ENCODE measurements around the gene THOC5.
"Not testable (repeated sequence)": the region's sequence is repeated elsewhere in the genome, so short reads cannot be mapped to it uniquely, and the experiment has no call there.

THOC5 gene

DNA sequence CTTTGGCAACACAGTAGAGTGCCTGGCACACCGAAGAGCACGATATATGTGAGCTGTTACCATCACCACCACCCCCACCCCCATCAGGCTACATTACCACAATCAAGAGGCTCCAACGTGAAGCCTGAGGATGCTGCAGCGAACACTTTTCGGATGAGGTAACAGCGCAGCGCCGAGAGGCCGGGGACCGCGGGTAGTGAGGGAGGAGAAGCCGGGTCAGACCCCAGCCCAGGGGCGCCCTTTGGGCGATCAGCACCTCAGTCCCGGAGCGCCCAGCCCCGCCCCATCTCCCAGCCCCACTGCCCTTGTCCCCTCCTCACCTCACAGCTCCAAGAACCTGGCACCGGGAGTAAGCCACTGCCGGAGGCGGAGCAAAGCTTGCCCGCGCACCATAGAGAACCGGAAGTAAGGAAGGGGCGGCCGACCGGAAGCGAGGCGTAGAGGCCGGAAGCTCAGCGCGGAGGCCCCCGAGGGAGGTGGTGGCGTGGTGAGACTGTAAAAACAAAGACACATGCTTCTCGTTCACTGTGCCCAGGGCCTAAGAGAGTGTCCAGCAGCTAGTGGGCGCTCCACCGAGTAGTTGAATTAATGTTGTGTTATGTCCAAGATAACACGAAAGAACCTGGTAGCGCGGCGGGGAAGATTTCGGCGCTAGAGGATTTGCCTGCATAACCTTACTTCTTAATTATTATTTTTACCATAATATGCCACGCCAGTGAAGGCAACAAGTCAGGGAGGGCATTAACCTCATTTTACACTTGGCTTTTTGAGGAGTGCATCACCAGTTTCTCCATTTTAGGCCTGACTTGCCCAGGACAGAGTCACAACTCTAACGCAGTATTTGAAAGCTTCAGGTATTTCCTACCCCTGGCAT is at the start of gene THOC5:
Gene THOC5, minus strand, starts transcription at position 407 of the 874 bp plus-strand sequence. CDS start 4,610 bp downstream, outside the sequence.
- peak; percentile 86 for DNase-seq

DNA sequence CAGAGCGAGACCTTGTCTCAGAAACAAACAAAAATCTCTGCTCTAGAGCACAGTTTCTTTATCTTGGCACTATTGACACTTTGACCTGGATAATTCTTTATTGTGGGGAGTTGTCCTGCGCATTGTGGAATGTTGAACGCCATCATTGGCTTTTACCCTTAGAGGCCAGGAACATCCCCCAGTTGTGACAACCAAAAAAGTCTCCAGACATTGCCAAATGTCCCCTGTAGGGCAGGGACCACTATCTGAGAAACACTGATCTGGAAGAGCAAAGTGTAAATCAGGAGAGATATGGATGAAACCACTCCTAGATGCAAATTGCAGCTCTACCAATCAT is 45.1 kb upstream of the THOC5 start:
- DNase-seq, result no peak

DNA sequence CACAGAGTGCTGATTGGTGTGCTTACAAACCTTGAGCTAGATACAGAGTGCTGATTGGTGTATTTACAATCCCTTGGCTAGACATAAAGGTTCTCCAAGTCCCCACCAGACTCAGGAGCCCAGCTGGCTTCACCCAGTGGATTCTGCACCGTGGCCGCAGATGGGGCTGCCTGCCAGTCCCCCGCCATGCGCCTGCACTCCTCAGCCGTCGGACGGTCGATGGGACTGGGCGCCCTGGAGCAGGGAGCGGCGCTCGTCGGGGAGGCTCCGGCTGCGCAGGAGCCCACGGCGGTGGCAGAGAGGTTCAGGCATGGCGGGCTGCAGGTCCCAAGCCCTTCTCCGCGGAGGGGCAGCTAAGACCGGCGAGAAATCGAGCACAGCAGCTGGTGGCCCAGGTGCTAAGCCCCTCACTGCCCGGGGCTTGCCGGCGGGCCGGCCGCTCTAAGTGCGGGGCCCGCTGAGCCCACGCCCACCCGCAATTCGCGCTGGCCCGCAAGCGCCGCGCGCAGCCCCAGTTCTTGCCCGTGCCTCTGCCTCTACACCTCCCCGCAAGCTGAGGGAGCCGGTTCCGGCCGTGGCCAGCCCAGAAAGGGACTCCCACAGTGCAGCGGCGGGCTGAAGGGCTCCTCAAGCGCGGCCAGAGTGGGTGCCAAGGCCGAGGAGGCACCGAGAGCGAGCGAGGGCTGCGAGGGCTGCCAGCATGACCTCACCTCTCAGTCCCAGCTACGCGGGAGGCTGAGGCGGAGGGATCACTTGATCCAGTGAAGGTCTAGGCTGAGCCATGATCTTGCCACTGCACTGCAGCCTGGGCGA is 44.5 kb upstream of the THOC5 start:
- not testable (repeated sequence) for DNase-seq

DNA sequence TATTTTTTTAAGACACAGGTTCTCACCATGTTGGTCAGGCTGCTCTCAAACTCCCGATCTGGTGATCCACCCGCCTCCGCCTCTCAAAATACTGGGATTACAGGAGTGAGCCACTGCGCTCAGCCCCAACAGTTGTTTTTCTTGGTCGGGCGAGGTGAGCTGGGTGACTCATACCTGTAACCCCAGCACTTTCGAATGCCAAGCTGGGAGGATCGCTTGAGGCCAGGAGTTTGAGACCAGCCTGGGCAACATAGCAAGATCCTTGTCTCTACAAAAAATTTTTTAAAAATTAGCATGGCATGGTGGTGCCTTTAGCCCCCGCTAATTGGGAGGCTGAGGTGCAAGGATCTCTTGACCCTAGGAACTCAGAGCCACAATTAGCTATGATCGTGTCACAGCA is 42.9 kb upstream of the THOC5 start:
- DNase-seq, result no peak

DNA sequence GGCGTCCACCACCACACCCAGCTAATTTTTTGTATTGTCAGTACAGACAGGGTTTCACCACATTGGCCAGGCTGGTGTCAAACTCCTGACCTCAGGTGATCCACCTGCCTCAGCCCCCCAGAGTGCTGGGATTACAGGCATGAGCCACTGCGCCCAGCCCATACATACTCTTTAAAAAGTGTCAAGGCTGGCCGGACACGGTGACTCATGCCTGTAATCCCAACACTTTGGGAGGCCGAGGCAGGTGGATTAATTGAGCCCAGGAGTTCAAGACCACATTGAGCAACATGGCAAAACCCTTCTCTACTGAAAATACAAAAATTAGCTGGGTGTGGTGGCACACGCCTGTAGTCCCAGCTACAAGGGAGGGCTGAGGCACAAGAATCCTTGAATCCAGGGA is 40.9 kb upstream of the THOC5 start:
- not testable (repeated sequence) for DNase-seq

DNA sequence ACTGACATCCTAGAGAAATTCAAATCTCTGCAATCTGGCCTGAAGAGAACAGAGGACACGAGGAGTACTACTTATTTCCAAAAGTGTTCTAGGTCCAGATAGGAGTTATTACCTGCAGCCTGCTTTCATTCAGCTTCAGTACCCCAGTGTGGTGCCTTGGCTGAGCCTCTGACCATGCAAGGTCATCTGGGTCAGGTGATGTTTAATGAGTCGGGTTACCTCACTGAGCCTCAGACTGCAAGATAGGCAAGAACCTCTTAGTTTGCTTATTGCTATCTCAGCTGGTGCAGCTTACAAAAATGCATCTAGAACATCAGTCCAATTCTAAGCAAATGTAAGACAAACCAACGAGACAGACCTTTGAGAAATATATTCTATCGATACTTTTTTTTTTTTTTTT is 40.4 kb upstream of the THOC5 start:
- no peak for DNase-seq

DNA sequence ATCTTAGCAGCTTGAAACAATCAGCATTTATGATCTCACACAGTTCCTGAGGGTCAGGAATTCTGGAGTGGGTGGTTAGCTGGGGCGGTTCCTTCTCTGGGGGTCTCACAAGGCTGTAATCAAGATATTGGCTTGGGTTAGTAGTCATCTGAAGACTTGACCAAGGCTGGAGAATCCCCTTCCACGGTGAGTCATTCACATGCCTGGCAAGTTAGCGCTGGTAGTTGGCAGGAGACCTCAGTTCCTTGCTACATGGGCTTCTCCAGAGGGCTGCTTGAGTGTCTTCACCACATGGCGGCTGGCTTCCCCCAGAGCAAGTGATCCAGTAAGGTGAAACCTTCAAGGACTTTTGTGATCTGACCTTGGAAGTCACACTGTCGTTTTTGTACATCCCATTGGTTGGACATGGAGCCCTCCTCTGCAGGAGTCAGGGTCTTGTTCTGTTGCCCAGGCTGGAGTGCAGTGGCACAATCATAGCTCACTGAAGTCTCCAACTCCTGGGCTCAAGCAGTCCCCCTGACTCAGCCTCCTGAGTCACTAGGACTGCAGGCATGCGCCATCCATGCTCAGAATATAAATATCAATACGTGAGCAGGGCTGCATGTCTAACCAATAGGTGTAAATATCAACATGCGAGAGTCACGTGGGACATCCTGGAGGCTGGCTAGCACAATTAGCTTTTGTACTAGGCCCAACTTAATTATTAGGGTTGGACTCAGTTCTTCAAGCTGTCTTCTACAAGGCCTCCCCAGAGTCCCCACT is 34.6 kb upstream of the THOC5 start:
- DNase-seq, result no peak

DNA sequence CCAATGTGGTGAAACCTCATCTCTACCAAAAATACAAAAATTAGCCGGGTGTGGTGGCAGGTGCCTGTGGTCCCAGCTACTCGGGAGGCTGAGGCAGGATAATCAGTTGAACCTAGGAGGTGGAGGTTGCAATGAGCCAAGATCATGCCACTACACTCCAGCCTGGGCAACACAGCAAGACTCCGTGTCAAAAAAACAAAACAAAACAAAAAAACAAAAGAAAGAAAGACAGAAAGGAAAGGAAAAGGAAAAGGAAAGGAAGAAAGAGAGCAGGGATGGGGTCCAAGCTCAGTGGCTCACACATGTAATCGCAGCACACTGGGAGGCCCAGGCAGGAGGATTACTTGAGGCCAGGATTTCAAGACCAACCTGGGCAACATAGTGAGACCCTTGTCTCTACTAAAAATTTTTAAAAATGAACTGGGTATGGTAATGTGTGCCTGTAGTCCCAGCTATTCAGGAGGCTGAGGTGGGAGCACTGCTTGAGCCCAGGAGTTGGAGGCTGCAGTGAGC is 32.7 kb upstream of the THOC5 start:
- DNase-seq, result not testable (repeated sequence)

DNA sequence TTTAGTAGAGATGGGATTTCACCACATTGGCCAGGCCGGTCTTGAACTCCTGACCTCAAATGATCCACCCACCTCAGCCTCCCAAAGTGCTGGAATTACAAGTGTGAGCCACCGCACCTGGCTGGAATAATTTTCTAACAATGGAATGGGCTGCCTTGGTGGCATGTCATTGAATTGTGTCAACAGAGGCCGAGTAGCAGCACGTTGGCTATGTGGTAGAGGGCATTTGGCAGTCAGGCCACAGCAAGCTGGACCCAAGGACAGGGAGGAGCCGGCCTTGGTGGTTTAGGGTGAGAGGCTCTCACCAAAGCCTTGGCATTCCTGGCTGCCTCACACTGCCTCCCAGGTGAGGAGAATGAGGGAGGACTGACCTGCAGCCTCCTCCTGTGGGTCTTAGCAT is 31.4 kb upstream of the THOC5 start:
- no peak for DNase-seq

DNA sequence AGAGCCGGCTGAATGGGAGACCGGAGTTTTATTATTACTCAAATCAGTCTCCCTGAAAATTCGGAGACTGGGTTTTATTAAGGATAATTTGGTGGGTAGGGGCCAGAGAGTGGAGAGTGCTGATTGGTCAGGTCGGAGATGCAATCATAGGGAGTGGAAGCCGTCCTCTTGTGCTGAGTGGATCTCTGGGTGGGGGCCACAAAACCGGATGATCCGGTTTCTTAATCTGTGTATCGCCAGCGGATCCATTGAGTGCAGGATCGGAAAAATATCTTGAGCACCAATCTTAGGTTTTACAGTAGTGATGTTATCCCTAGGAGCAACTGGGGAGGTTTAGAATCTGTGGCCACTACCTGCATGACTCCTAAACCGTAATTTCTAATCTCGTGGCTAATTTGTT is 28.2 kb upstream of the THOC5 start:
- peak; percentile 59 for DNase-seq

DNA sequence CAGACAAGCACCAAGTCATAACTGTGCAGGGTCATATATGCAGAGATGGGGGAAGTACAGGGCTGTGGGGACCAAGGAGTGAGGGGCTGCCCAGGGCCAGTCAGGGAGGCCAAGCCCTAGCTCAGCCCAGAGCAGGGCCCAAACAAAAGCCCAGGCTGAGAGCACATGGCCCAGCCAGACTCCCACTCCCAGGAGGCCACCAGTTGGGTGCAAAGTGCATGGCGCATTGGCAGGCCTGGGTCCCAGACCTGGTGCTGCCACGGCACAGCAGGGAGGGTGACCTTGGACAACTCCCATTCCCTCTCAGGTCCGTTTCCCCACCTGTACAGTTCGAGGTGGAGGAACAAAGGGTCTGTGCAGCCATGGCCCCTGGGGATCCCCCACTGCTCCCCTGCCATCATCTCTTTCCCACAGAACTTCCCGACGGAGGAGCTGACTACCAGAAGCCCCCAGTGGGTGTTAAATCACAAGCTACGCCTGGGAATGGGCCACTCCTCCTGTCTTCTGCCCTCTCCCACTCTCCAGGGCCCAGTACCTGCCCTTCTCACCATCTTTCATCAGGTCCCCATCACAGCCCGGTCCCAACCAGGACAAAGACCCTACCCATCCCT is 26.7 kb upstream of the THOC5 start:
- DNase-seq, result no peak

DNA sequence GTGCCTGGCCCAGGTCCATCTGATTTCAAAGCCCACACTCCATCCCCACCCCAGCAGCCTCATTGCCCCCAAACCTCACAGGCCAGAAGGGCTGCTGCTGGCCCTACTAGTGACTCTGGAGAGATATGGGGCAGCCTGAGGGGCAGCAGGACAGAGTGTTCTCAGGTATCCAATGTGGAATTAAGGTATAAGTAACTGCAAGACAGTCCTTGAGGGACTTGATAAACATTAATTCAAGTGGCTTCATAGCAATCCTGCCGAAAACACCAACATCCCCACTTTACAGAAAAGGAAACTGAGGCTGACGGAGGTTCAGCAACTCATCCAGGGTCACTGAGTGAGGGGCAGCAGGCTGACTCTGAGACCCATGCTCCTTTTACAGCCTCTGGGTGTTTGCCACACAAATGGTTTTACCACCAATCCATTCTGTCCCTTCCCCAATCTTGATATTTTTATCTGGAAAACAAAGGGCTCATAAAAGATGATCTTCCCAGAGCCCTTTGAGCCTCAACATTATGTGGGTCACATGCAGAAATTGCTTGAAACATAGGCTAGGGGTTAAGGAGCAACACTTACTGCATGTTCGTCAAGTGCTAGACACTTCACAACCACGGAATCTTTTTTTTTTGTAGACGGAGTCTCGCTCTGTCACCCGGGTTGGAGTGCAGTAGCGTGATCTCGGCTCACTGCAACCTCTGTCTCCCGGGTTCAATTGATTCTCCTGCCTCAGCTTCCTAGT is 25.1 kb upstream of the THOC5 start:
- DNase-seq, result no peak

DNA sequence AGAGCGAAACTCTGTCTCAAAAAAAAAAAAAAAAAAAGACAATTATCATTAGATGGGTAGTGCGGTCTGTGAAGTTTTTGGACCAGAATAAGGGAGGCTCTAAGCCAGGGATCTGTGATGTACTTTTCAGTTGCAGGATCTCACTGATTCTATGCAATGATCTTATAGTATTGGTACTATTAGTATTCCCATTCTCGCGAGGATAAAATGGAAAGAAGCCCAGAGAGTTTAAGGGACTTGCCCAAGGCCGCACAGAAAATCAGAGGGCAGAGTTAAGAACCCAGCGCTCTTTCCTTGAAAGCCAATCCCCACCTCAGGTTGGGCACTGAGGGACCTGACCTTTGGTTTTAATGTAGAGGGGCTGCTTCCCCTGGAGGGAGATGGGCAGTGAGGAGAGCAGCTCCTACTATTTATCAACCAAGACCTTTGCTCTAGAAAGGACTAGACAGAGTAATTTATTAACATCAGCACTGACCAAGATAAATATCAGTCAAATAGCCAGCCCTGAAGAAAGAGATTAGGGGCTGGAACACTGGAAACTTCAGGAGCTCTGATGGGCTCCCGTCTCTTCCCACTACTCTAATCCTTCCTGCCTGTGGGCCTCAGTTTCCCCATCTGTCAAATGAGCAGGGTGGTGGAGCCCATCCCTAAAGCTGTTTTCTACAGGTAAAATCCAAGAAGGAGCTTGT is 21.3 kb upstream of the THOC5 start:
- no peak for DNase-seq

DNA sequence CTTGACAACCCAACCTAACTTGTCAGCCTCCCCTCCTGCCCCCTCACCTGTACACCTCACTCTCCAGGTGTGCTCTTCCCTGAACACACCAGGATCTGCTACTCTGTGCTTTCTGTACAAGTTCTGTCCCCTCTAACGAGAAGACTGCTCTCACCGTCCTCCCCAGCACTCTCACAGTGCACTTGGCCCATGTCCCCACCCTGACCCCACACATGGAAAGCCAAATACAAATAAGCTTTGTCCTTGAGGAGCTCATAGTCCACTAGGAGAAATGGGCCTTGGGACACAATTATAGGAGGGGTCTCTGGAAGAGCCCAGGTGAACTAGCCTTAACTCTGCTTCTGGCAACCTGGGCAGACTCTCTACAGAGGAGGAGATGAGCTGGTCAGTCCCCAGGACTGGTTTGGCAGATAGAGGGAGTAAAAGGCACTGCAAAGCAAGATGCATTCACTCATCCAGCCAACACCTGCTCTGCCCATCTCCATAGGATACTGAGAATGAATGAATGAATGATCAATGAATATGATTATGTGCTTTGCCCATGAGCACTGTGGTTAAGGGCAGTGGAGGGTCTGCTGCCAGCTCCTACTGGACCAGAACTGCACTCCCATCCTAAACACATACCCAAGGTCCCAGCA is 17.5 kb upstream of the THOC5 start:
- DNase-seq, result no peak

DNA sequence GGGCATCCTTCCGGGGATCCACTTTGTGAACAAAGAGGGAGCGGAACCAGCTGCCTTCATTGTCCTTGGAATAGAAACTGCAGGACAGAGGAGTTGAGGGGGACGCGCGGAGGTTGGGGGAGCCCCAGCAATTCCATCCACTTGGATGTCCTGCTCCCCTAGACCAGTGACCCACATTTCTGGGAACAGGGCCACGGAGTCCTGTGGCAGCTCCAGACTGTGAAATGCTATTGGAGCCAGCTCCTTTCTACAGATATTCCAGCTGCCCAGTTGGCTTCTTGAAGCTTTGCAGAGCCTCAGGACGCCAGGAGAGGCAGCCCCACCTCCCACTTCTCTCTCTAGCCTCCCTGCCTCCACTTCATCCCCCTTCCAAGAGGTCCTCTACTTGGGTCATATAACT is 16.9 kb upstream of the THOC5 start:
- DNase-seq, result no peak

DNA sequence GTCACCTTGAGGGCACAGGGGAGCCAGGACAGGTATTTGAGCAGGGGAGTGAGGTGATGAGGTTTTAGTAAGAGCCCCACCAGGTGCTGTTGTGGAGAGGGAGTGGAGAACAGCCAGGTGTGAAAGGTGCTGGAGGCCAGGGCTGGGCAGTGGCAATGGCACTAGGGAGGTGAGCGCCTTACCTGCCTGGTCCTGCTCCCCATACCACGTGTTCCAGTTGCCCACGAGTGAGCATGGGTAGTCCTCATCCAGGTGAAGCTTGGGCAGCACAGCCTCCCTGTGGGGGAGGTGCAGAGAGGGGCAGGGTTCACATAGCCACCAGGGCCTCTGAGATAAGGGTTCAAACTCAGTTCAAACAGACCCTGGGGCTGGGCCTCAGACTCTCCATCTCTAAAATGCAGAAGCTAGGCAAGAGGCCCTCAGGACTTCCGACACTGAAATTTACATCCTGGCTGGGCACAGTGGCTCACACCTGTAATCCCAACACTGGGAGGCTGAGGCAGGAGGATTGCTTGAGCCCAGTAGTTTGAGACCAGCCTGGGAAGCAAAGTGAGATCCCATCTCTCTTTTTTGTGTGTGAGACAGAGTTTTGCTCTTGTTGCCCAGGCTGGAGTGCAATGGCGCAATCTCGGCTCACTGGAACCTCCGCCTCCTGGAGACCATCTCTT is 15.6 kb upstream of the THOC5 start:
- DNase-seq, result no peak

DNA sequence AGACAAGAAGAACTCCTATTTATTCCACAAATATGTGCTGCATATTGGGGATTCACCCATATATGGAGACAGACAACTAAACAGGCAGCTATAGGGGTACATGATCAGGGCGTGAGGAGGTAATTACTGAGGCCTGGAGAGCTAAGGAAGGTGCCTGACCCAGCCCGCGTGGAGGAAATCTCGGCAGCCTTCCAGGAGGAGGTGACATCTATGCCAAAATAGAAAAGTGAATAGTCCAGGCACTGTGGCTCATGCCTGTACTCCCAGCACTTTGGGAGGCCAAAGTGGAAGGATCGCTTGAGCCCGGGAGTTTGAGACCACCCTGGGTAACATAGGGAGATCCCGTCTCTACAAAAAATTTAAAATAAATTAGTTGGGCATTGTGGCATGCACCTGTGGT is 13.8 kb upstream of the THOC5 start:
- no peak for DNase-seq

DNA sequence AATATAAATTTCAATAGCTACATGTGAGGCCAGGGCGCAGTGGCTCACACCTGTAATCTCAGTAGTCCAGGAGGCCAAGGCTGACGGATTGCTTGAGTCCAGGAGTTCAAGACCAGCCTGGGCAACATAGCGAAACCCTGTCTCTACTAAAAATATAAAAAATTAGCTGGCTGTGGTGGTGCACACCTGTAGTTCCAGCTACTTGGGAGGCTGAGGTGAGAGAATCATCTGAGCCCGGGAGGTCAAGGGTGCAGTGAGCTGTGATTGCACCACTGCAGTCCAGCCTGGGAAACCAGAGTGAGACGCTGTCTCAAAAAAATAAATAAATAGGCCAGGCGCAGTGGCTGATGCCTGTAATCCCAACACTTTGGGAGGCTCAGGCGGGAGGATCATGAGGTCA is 13.0 kb upstream of the THOC5 start:
- DNase-seq, result not testable (repeated sequence)

DNA sequence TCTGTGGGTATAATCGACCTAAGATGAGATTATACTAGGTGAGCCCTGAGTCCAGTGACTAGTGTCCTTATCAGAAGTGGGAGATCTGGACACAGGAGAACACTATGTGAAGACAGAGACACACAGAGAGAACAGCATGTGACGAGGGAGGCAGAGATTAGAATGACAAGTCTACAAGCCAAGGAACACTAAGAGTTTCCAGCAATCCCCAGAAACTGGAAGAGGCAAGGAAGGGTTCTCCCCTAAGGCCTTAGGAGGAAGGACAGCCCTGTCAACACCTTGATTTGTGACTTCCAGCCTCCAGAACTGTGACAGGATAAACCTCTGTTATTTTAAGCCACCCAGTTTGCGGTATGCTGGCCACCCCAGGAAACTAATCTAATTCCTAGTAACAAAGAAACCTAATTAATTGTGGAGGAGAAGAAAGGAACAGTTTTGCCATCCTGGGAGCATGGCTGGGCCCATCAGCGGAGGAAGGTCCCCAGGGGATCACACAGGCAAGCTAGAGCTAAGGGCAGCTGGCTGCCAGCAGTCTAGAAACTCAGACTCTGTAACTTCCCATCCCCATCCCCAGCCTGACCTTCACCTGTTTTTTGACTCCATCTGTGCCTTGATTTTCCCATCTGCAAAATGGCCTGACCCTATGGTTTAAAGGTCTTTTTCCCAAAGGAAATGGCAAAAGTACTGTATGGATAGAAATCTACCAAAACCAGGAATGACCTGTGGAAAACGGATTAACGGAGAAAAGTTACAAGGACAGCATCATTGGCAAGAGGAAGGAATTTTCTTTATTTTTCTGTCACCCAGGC is 10.3 kb upstream of the THOC5 start:
- DNase-seq, result no peak

Measured in DMS79 treated with DMSO at 0.1 percent for 48 hours (cell line).